ENCODE data around the gene PGBD2.
A peak's percentile ranks its signal among the peaks of the same experiment; 100 is the strongest.
"Not testable (repeated sequence)": the region's sequence is repeated elsewhere in the genome, so short reads cannot be mapped to it uniquely, and the experiment has no call there.

Gene PGBD2

GRCh38 chr1:248906009-248906752 lies at the start of gene PGBD2:
Gene PGBD2, plus strand, starts transcription at chr1:248906235. Its CDS starts 7,628 bp downstream, at chr1:248913863.
- no peak for FAIRE-seq

- FAIRE-seq, result no peak
These were observed 48.8 kb upstream of the PGBD2 start for GRCh38 chr1:248857201-248857600.

- no peak for FAIRE-seq
These were observed 48.3 kb upstream of the PGBD2 start for GRCh38 chr1:248857749-248858095.

GRCh38 chr1:248858096-248858890 lies 47.7 kb upstream of the PGBD2 start:
- no peak for FAIRE-seq

- FAIRE-seq, result no peak
These were observed 46.8 kb upstream of the PGBD2 start, which contains the start of gene ZNF692 for GRCh38 chr1:248858891-248859889. Gene ZNF692, minus strand, starts transcription at chr1:248859085. Its CDS starts 776 bp downstream, at chr1:248858309.

GRCh38 chr1:248860007-248860406 lies 46.0 kb upstream of the PGBD2 start:
- no peak for FAIRE-seq

- FAIRE-seq, result no peak
These were observed 44.4 kb upstream of the PGBD2 start for GRCh38 chr1:248861616-248862015.

GRCh38 chr1:248862695-248862997 lies 43.4 kb upstream of the PGBD2 start:
- FAIRE-seq, result no peak

- FAIRE-seq, result no peak
These were observed 42.8 kb upstream of the PGBD2 start for GRCh38 chr1:248862998-248863881.

GRCh38 chr1:248871837-248872401 lies 34.1 kb upstream of the PGBD2 start:
- FAIRE-seq, result no peak

- no peak for FAIRE-seq
These were observed 33.2 kb upstream of the PGBD2 start for GRCh38 chr1:248872752-248873408.

GRCh38 chr1:248873409-248873992 lies 32.5 kb upstream of the PGBD2 start:
- peak; percentile 85 for FAIRE-seq

GRCh38 chr1:248873993-248874533 lies 32.0 kb upstream of the PGBD2 start:
- FAIRE-seq, result peak; percentile 47

- no peak for FAIRE-seq
These were observed 24.8 kb upstream of the PGBD2 start for GRCh38 chr1:248881261-248881660.

- not testable (repeated sequence) for FAIRE-seq
These were observed 23.6 kb upstream of the PGBD2 start for GRCh38 chr1:248882427-248882826.

- FAIRE-seq, result no peak
These were observed 21.3 kb upstream of the PGBD2 start for GRCh38 chr1:248884632-248885295.

GRCh38 chr1:248885646-248886045 lies 20.4 kb upstream of the PGBD2 start:
- FAIRE-seq, result no peak

GRCh38 chr1:248886237-248886895 lies 19.7 kb upstream of the PGBD2 start:
- no peak for FAIRE-seq

GRCh38 chr1:248889914-248890243 lies 16.2 kb upstream of the PGBD2 start:
- not testable (repeated sequence) for FAIRE-seq

All from G401.6 (cell line).